SJSA1 (cell line): ENCODE data around the gene SLC45A3. TPM values are rescaled to one million over a fixed set of nuclear protein-coding genes. Genes with fewer than 3 reads are reported as not detected.

ENCODE experiments used
- DNase-seq, 2 experiments: peaks; one replicate each; pipeline ENCODE4 v3.0.0-alpha.2; 2015 to 2020; ENCODE audit warnings: low spot score in 2 of 2, low read depth in 1 of 2
- H3K27ac ChIP-seq: fragments of 250-450 bp; sonication (Bioruptor Pico); 2 replicates; pipeline ENCODE4 v1.5.1; 2020; ENCODE audit warnings: mild to moderate bottlenecking, moderate library complexity
- H3K27me3 ChIP-seq: fragments of 250-450 bp; sonication (Bioruptor Pico); replicated peaks from 2 replicates; pipeline ENCODE4 v1.5.1; 2020; ENCODE audit warnings: mild to moderate bottlenecking, moderate library complexity
- H3K36me3 ChIP-seq: fragments of 250-450 bp; sonication (Bioruptor Pico); 2 replicates; pipeline ENCODE4 v1.5.1; 2020; ENCODE audit warnings: mild to moderate bottlenecking
- H3K4me1 ChIP-seq: fragments of 250-450 bp; sonication (Bioruptor Pico); replicated peaks from 2 replicates; pipeline ENCODE4 v1.6.1; 2021; ENCODE audit warnings: mild to moderate bottlenecking
- H3K4me3 ChIP-seq: fragments of 250-450 bp; sonication (Bioruptor Pico); 2 replicates; pipeline ENCODE4 v1.5.1; 2020; ENCODE audit warnings: mild to moderate bottlenecking
- H3K9me3 ChIP-seq: fragments of 250-450 bp; sonication (Bioruptor Pico); replicated peaks from 2 replicates; pipeline ENCODE4 v1.5.1; 2020; ENCODE audit warnings: mild to moderate bottlenecking
- total RNA-seq: library from RNA; depleted of rRNA; stranded (reverse); fragments of >200 nt; shearing (Covaris generic); gene quantifications from 2 replicates; pipeline ENCODE4 v1.2.3, GENCODE V29; 2014; rRNA removed

SLC45A3 gene
- total RNA-seq, 1 experiment from 2014 or later = 2.4 TPM

GRCh38 chr1:205613854-205614412 is 66.4 kb downstream of the SLC45A3 start:
- peaks cover 73% of the 10 kb centered on the region for H3K36me3 ChIP-seq
- DNase-seq = no peak
- H3K9me3 ChIP-seq = no peaks in the 10 kb centered on the region
- H3K4me3 ChIP-seq = no peak overlapping the region
- no peaks in the 10 kb centered on the region for H3K27me3 ChIP-seq
- no peak overlapping the region for H3K27ac ChIP-seq
- H3K4me1 ChIP-seq = no peaks in the 10 kb centered on the region

- H3K27me3 ChIP-seq = no peaks in the 10 kb centered on the region
These were observed 67.8 kb downstream of the SLC45A3 start for GRCh38 chr1:205612556-205612955.

DNA sequence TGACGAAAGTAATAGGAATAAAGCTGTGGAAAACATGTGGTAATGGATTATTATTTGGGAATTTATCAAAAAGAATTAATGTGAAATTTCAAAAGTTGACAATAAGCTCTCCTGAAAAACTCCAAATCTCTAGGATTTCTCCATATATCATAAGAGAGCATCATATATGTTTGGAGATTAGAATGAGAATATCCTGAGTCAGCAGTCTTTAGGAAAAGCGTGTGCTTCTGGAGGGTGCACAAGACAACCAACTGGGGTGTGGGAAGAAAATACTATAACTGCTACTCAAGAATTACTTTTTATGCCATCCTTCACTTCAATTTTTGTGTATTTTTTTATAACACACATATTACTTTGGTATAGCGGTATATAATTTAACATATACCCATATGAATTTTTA is 68.2 kb downstream of the SLC45A3 start:
- no peak for DNase-seq
- no peak overlapping the region for H3K27ac ChIP-seq
- H3K4me1 ChIP-seq = no peaks in the 10 kb centered on the region
- no peak overlapping the region for H3K4me3 ChIP-seq
- H3K9me3 ChIP-seq = no peaks in the 10 kb centered on the region
- H3K36me3 ChIP-seq = peaks cover 56% of the 10 kb centered on the region
- H3K27me3 ChIP-seq = no peaks in the 10 kb centered on the region

More at GRCh38 chr1:205612556-205612955, 67.8 kb downstream of the SLC45A3 start:
- no peaks in the 10 kb centered on the region for H3K4me1 ChIP-seq
- no peak overlapping the region for H3K27ac ChIP-seq
- no peak for DNase-seq
- H3K36me3 ChIP-seq = peaks cover 60% of the 10 kb centered on the region
- no peaks in the 10 kb centered on the region for H3K9me3 ChIP-seq
- no peak overlapping the region for H3K4me3 ChIP-seq

- no peak for DNase-seq
- Histone ChIP-seq H3K9me3 (no peaks in the 10 kb centered on the region), H3K36me3 (peaks cover 51% of the 10 kb centered on the region), H3K27ac (no peak overlapping the region), H3K4me1 (no peaks in the 10 kb centered on the region), H3K4me3 (no peak overlapping the region), H3K27me3 (no peaks in the 10 kb centered on the region)
These were observed 69.3 kb downstream of the SLC45A3 start for GRCh38 chr1:205610901-205611466.

GRCh38 chr1:205610036-205610435 is 70.3 kb downstream of the SLC45A3 start:
- no peaks in the 10 kb centered on the region for H3K27me3 ChIP-seq
- no peaks in the 10 kb centered on the region for H3K4me1 ChIP-seq
- no peak overlapping the region for H3K4me3 ChIP-seq
- DNase-seq = no peak
- no peak overlapping the region for H3K27ac ChIP-seq
- no peaks in the 10 kb centered on the region for H3K9me3 ChIP-seq
- peaks cover 44% of the 10 kb centered on the region for H3K36me3 ChIP-seq

Other genes with a start within 250 kb of the SLC45A3 start
- gene BLACAT1, start 224.5 kb downstream of the SLC45A3 start, total RNA-seq = not detected in 2 replicates
- 0.05 TPM in 1 of 2 replicates, not detected in the other for gene CDK18, start 175.8 kb downstream of the SLC45A3 start, total RNA-seq
- gene ELK4, start 48.5 kb downstream of the SLC45A3 start, total RNA-seq = 11.6 and 18.4 TPM in 2 replicates
- 253 and 290 TPM in 2 replicates for gene NUCKS1, start 69.7 kb upstream of the SLC45A3 start, total RNA-seq
- gene RAB29, start 95.0 kb upstream of the SLC45A3 start, total RNA-seq = 18.1 and 25.6 TPM in 2 replicates
- 17.2 and 21.0 TPM in 2 replicates for gene SLC41A1, start 132.7 kb upstream of the SLC45A3 start, total RNA-seq
- gene PM20D1, start 169.6 kb upstream of the SLC45A3 start, total RNA-seq = not detected in 2 replicates